GM03348 (cell line): ENCODE data around the gene TMEM18.
A peak's percentile ranks its signal among the peaks of the same experiment; 100 is the strongest.
"Not testable (repeated sequence)": the region's sequence is repeated elsewhere in the genome, so short reads cannot be mapped to it uniquely, and the experiment has no call there.

ENCODE experiments used
- DNase-seq: peaks from one replicate; pipeline ENCODE4 v3.0.0; 2012; ENCODE audit warnings: low spot score

The TMEM18 gene

DNA sequence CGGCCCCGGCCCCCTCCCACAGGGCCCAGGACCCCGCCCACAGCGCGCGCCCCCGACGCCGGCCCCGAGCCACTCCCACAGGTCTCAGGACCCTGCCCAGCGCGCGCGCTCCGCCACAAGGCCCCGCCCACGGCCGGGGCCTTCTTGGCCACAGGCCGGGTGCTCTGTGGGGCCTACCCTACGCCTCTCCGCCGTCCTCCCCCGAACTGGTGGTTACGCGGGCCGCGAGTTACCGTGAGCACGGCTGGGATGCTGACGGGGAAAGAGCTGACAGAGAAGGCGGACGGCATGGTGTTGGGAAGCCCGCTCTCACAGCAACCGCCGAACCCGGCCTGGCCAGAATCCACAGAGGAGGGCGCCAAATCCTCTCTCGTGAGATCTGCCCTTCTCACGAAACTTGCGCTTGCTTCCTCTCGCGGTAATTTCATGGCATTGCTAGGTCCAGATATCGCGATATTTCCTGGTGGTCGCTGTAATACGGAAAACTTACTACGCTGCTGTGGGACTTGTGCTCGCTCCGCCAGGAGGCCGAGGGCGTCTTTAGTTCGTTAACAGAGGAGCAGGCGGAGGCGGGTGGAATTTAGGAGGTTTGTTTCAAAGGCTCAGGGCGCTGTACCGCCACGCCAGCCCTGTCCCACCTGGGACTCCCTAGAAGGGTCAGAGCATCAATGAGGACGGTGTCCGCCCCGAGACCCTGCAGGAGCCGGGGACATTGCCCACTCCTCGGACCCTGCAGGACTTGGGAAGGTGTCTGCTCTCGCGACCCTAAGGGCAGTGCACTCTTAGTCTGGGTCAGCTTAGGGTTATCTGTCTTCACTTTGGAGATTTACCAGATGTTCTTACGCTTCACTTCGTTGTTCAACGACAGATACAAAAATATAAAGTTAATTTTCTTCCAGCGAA is at the start of gene TMEM18:
TMEM18 (minus strand) TSS at position 351 of the 903 bp plus-strand sequence; CDS start at position 290, 61 bp downstream.
- peak; percentile 90 for DNase-seq

DNA sequence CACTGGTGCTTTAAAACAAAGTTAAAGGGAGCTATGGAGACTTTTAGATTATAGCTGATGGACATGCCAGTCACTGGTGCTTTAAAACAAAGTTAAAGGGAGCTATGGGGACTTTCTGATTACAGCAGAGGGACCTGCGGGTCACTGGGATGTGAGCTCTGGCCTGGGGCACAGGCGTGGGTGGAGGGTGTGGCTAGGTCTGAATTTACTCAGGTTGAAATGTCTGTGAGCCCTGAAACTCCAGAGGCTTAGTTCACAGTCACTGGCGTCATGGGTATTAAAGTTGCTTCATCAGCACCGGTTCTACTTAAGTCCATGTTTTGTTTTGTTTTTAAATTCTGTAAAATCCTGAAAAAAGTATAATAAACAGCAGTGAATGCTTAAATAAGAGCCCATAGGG is 49.0 kb upstream of the TMEM18 start:
- no peak for DNase-seq

DNA sequence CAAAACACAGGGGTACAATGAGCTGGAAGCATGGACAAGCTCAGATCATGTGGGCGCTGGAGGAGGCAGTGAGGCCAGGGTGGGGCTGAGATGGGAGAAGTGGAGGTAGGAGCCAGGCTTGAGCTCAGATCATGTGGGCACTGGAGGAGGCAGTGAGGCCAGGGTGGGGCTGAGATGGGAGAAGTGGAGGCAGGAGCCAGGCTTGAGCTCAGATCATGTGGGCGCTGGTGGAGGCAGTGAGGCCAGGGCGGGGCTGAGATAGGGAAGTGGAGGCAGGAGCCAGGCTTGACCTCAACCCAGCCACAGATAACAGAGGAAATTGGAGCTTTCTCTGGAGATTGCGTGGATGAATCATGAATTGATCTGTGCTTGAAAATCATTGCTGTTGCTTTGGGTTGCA is 48.3 kb upstream of the TMEM18 start:
- no peak for DNase-seq

DNA sequence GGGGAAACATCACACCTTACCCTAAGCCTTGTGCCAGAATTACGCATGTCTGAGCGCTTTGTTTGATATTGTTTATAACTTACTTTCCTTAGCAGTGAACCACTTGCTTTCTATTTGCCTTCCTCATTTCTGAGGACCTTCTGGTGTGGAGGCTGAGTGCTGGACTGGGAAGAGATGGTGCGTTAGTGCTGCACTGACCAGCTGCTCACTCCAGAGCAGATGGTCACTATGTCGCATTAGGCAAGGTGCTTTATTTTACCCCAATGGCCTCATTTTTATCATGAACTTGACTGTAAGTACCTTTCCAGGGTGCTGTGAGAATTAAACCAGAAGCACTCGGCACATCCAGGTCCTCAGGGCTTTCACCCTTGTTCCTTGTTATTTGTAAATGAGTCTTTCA is 46.6 kb upstream of the TMEM18 start:
- no peak for DNase-seq

DNA sequence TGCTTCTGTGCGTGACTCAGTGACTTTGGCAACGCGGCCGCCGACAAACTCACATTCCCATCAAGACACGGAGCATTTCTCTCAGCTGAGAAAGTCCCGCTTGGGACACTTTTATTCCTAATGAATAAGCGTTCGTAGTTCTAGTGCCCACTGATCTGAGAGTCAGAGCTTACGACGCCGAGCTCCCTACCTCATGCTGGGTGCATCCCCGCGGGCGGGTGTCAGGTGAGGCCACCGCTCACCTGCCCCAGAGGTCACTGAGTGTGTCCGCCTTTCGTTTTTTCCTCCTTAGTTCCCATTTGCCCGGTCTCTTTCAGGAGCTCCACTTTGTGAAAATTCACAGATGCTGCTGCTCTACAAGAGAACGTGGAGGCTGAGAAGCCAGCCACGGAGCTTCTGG is 43.6 kb upstream of the TMEM18 start:
- no peak for DNase-seq

DNA sequence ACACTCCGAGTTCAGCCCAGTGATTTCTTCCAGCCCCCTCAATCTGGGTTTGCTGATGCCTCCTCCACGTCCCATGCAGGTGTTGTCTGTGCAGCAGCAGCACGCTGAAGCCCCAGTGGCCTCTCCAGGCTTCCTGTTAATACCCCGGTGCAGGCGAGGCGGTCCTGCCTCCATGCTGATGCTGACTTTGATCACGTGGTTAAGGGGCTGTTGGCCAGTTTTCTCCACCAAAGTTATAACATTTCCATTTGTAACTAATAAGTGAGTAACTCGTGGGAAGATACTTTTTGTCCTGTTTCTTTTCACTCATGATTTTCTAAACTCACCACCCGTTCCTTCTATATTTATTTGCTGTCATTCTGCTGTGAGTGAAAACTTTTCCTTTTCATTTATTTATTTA is 42.5 kb upstream of the TMEM18 start:
- no peak for DNase-seq

DNA sequence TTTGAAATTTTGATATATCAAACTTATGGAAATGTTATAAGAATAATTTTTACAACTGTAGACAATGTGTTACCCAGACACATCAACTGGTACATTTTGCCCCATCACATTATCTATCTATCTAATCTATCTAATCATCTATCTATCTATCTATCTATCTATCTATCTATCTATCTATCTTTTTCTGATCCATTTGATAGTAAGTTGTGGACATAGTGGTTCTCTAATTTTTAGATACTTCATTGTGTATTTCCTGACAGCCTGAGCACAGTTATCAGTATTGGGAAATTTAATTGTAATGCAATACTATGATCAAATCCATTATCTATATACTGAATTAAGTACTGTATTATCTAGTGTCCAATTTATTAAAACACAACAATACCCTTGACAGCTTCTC is 42.0 kb upstream of the TMEM18 start:
- DNase-seq = no peak

DNA sequence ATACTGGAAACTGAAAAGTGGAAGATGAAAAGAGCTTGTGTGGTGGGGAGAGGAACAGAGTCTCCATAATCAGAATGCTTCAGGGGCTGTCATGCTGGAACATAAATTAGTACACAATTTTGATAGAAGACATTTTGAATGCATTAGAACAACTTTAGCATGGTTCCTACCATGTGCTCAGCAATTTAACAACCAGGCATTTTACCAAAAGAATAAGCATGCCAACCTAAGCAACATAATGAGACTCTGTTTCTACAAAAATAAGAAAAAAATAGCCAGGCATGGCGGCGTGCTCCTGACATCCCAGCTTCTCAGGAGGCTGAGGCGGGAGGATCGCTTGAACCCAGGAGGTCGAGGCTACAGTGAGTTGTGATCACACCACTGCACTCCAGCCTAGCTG is 40.5 kb upstream of the TMEM18 start:
- no peak for DNase-seq

DNA sequence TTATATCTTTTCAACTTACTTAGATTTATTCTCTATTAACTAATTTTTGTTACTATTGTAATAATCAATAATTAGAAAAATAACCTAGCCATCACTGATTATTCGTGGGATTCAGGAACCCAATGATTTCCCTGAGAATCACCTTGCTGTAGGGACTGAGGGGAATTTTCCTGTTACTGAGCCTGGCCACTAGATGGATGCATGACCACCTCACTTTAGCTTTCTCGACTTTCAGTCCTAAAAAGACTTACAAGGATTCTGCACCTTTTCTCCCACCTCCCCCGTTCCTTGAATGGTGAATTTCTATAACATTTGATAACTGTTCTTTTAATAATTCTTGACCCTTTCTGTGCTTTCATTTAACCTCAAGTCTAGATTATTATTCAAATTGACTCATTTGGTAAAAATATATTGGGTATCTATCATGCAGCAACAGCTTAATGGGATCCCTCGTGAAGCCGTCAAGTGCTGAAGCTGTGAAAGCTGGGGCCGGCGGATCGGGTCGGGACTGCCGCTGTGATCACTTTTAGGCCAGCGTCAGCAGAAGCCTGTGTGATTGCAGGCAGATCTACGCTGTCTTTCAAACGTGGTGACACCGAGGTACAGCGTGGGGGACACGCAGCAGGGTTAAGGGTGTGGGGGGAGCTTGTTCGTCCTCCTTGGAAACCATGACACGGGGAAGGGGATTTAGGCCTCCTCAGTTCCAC is 38.8 kb upstream of the TMEM18 start:
- peak; percentile 34 for DNase-seq

DNA sequence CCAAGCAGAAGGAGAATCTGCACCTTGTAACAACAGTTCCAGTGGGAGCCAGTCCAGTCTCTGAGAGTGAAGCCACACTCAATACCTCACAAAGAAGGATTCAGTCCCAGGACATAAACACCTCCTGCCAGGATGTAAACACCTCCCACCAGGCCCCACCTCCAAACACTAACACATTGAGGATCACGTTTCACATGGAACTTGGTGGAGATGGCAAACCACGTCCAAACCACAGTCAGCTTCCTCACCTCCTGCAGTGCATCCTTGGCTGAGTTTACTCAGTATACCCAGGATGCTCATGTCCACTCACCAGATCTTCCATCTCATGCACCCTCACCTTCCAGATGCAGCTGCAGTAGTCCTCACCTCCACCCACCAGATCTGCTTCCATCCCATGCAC is 37.8 kb upstream of the TMEM18 start:
- DNase-seq = no peak

DNA sequence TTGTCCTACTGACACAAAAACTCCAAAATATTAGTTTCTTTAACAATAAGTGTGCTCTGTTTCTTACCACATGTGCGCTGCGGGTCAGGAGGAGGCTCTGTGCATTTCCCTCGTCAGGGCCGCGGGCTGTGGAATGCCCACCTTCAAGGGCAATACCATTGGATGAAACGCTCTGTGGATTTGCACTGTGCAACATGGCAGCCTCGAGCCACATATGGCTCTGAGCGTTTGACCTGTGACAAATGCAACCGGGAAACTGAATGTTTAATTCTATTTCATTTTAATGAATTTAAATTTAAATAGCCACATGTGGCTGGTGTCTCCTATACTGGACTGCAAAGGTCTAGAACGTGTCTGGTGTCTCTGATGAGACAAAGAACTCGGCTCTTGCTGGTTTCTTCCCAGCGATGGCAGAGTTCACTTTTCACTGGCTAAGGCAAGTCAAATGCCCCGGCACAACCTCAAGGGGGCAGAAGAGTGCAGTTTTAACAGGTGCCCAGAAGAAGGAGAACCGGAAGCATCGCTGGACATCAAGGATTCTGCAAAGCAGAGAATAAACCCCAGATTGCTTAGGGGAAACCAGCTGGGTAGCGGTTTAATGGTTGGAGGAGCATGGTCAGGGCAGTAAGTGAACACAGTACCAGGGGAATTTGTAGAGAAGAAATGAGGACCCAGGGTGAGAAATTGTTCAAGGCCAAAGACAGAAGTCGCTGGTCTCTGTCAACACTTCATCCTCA is 37.0 kb upstream of the TMEM18 start:
- peak; percentile 75 for DNase-seq

DNA sequence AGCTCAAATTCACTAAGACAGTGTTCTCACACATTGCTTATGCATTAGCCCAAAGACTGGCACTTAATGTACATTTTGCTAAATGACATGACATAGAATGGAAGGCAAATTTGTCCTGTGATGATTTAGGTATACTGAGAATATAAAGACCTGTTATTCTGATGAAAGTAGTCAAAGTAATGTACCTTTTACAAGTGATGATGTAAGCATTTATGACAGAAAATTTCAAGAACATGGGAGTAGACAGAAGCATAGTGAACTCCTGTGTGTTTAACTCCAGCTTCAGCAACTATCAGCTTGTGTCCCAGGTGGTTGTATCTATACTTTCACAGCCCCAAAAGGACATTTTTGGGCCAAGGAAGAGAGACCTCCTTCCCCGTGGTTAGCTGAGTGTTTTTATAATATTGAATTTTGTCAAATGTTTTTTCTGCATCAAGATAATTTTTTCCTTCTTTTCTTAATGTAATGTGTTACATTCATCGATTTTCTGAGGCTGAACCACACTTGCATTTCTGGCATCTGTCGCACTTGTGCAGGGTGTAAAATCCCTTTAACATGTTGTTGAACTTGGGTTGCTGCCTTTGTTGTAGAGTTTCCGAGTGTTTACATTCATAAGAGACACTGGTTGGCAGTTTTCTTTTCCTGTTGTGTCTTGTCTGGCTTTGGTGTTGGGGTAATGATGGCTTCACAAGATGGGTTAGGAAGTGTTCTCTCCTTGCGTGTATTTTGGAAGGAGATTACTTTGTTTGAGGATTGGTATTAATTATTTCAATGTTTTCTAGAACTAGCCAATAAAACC is 33.9 kb upstream of the TMEM18 start:
- DNase-seq = no peak

DNA sequence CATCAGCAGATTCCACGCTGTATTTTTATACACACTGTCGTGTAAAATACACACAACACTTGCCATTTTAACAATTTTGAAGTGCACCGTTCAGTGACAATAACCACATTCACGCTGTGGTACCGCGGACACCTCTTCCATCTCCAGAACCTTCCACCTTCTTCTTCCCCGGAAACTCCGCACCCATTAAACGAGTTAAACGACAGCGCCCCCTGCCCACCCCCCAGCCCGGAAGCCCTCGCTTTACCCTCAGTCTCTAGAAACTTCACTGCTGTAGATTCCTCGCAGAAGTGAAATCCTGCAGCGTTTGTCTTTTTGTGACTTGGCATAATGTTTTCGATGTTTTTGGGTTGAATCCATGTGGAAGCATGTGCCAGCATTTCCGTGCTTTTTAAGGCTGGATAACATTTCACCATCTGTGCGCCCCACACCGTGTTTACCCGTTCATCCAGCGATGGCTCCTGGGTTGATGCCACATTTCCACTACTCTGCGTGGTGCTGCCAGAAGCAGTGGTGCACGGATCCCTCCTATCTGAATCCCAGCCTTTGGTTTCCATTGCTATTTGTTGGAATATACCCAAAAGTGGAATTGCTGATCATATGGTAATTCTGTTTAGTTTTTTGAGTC is 32.0 kb upstream of the TMEM18 start:
- DNase-seq = no peak

DNA sequence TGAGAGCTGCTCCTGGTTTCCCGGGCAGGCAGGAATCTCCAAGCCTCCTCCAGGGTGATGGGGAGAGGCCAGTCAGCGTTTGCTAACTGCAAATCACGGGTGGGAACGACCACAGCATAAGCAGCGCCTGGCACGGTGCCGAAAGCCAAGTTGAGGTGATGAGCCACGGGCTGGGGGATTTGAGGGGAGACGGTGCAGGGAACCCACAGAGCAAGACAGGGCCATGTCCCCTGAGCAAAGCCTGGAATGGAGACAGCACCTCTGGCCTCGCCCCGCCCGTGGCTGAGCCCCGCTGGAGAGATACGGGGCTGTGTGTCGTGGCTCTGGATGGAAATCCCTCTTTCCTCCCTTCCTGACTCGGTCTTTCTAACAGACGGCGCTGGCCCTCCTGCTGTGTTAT is 31.5 kb upstream of the TMEM18 start:
- DNase-seq = no peak

DNA sequence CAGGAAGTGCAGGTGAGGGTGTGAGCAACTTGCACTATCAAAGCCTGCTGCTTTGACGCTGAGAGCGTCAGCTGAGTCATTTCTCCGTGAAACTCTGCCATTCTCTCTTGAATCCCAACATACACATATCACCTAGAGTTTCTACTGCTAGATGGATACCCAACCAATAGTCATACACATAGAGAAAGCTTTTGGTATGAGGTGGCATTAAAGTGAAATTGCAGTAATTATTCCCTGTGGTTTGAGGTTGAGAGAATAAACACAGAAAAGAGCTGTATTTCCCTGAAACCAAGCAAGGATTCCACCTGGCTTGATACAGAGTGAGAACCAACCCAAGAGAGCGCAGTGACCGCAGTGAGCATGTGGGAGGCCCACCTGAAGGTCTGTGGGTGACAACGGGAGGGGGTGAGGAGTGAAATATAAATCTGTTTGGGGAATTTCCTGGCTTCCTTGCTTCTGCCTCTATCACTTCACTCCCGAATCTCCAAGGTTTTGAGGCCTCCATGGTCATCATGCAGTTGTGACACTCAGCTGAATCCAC is 28.8 kb upstream of the TMEM18 start:
- no peak for DNase-seq

DNA sequence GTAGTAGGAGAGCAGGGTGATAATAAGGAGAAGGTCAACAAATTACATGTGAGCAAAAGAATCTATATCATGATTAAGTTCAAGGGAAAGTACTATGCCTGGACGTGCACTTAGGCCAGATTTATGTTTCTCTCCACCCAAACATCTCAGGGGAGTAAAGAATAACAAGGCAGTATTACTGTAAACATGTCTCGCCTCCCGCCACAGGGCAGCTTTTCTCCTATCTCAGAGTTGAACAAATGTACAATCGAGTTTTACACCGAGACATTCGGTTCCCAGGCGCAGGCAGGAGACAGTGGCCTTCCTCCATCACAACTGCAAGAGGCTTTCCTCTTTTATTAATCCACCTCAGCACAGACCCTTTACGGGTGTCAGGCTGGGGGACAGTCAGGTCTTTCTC is 25.6 kb upstream of the TMEM18 start:
- not testable (repeated sequence) for DNase-seq

DNA sequence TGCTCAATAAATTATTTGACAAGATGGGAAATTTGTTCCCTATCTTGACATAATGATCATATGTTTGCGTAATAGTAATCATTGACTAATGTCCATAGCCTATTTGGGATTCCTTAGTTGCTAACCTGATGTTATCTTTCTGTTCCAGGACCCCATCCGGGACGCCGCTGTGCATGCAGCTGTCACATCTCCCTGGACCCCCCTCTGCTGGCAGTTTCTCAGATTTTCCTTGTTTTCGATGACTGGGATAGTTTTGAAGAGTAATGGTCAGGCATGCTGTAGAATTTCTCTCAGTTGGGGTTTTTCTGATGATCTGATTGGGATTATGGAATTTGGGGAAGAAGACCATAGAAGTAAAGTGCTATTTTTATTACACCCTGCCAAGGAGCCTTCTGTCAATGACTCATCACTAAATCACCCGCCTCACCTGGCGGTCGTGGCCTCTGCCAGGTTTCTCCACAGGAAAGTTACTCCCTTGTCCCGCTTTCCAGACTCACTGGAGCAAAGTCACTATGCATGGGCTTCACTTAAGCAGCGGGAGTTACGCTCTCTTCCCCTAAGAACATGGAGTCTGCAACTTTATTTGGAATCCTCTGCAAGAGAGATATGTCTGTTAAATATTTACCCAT is 19.9 kb upstream of the TMEM18 start:
- no peak for DNase-seq

DNA sequence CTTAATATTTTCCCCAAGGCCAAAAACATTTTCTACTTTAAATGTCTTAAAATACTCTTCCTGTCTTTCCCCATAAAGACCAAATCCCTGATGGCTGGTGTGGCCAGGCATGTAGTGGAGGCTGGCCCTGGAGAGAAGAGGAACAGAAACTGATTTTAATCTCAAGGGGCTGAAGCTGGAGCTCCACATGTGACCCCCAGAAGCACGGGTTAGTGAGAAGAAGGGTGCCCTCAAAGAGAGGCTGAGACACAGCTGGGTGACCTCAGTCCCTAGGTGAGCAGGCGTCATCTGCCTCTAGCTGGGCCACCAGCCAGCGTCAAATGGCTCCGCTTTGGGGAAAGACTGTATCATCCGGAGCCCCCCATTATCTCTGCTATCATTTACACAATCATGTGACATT is 19.3 kb upstream of the TMEM18 start:
- DNase-seq = no peak

DNA sequence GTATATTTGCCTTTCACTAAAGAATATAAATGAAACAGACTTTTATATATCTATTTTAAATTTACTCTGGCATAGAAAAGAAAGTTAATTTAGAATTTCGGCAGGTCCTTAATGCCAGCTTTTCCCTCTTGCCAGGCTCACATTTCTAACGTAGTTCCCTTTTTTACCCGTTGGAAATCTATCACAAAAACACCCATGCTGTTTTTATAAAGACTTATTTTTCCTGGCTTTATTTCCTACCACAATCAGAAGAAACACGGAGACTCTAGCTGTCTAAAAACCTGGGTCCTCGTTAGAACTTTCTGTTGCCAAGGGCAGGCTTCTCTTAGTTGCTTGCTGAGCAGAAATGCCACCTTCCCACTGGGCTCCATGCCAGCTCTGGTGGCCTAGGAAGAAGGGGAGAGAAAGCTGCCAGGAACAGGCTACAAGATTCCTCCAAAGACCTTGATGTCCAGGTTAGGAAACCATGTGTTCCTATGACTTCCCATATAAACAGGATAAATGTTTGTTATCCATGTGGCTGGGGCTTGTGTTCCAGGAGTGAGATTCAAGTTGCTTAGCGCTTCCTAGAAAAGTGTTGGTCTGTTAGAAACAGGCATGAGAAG is 17.8 kb upstream of the TMEM18 start:
- DNase-seq = no peak

DNA sequence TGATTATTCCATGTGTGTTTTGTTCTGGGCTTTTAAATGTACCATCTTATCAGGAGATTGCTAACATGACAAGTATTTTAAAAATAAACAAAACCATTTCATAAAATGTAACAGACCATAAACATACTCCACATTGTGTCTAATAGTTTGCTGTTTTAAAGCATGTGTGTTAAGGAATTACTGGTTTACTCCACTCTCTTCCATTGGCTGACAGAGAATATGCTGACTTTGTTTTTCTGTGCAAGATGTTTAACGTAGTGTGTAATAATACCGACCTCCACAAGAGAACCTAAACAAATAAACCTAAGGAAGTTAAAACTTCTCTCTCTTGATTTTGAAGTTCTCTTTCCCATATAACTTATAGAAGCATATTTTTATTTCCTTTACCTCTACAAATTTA is 17.0 kb upstream of the TMEM18 start:
- DNase-seq = no peak
